Panc1 (cell line): Measurements from ENCODE around the gene FAM187B. TPM values are rescaled to one million over a fixed set of nuclear protein-coding genes. Genes with fewer than 3 reads are reported as not detected.

Experiments
- ATAC-seq: fragments of 200-7000 bp; cut with Tn5 transposase; 2 replicates; pipeline ENCODE4 v1.9.1; 2020; ENCODE audit warnings: mild to moderate bottlenecking, moderate library complexity
- BruUV-seq: library from RNA; stranded (reverse); fragments of 400-500 nt; replicated peaks from 2 replicates; lab custom pipeline; 2021; lab: Mats Ljungman, UMichigan
- CTCF ChIA-PET: fragments of 300-600 bp; sonication (Branson Sonifier 250); formaldehyde crosslinking; loops from one replicate; lab custom pipeline; 2022; ENCODE audit warnings: antibody characterized with exemption; lab: Charles Lee
- POLR2A ChIA-PET: fragments of 300-600 bp; sonication (Branson Sonifier 250); formaldehyde crosslinking; loops from one replicate; lab custom pipeline; 2022; ENCODE audit warnings: antibody characterized with exemption; lab: Charles Lee
- DNase-seq: peaks from one replicate; pipeline ENCODE4 v3.0.0-alpha.2; 2010; ENCODE audit warnings: low read depth, low spot score
- H3K27ac ChIP-seq: 2 replicates; pipeline ENCODE4 v1.5.1; 2011; ENCODE audit warnings: mild to moderate bottlenecking, low read length, inconsistent platforms
- H3K27me3 ChIP-seq: fragments of 200-500 bp; sonication (Bioruptor generic); 2 replicates; pipeline ENCODE4 v1.6.0; 2014; ENCODE audit warnings: low read length, inconsistent platforms; ENCODE audit not compliant: control insufficient read depth, insufficient read depth
- H3K36me3 ChIP-seq: fragments of 200-500 bp; sonication (Bioruptor generic); 2 replicates; pipeline ENCODE4 v1.5.1; 2014; ENCODE audit warnings: inconsistent platforms, mild to moderate bottlenecking, low read length, moderate library complexity; ENCODE audit not compliant: control insufficient read depth, insufficient read depth
- H3K4me1 ChIP-seq: 2 replicates; pipeline ENCODE4 v1.5.1; 2011; ENCODE audit warnings: inconsistent platforms, mild to moderate bottlenecking, low read length, moderate library complexity; ENCODE audit not compliant: control insufficient read depth, insufficient read depth
- H3K4me3 ChIP-seq, 2 experiments: 2 replicates each; pipeline ENCODE4 v1.5.1; 2011 to 2012; ENCODE audit warnings: low read depth in 2 of 2, low read length in 2 of 2, mild to moderate bottlenecking in 2 of 2, inconsistent platforms in 1 of 2, moderate library complexity in 1 of 2
- H3K9me3 ChIP-seq: fragments of 200-500 bp; sonication (Bioruptor generic); 2 replicates; pipeline ENCODE4 v1.5.1; 2014; ENCODE audit warnings: low read depth, mild to moderate bottlenecking, inconsistent platforms, low read length, moderate library complexity; ENCODE audit not compliant: control insufficient read depth, insufficient read depth
- CTCF ChIP-seq: fragments of 450-650 bp; IDR thresholded peaks from 2 replicates; pipeline ENCODE4 v1.5.1; 2017; ENCODE audit warnings: mild to moderate bottlenecking
- POLR2AphosphoS5 ChIP-seq: IDR thresholded peaks from 2 replicates; pipeline ENCODE4 v1.6.1; 2012; ENCODE audit warnings: mild to moderate bottlenecking, low read depth, low read length, moderate library complexity
- REST ChIP-seq, 2 experiments: IDR thresholded peaks; 2 replicates each; pipeline ENCODE4 v1.6.1; 2011 to 2012; ENCODE audit warnings: low read depth in 2 of 2, control low read depth in 1 of 2, low read length in 1 of 2, mild to moderate bottlenecking in 1 of 2, moderate library complexity in 1 of 2; ENCODE audit not compliant: insufficient read depth in 1 of 2
- SIN3A ChIP-seq: IDR thresholded peaks from 2 replicates; pipeline ENCODE4 v1.6.1; 2012; ENCODE audit warnings: low read depth, mild to moderate bottlenecking, low read length, moderate library complexity, borderline replicate concordance; ENCODE audit not compliant: insufficient read depth
- TCF7L2 ChIP-seq: IDR thresholded peaks from 2 replicates; pipeline ENCODE4 v1.6.1; 2011; ENCODE audit warnings: mild to moderate bottlenecking, low read depth, low read length, inconsistent platforms
- in situ Hi-C: cut with HindIII; loops from 2 replicates; pipeline ENCODE4 v1.10.0; 2016; ENCODE audit warnings: low sequenced_read_pairs, low pct_unique_long_range_greater_than_20kb
- intact Hi-C: fragments of 100-400 bp; cut with micrococcal nuclease; formaldehyde crosslinking; loops from one replicate; pipeline ENCODE4 v1.10.0; 2022; ENCODE audit not compliant: unreplicated experiment
- total RNA-seq: library from RNA; stranded (reverse); gene quantifications from one replicate; pipeline ENCODE4 v1.2.1, GENCODE V29; 2021; ENCODE audit not compliant: unreplicated experiment

FAM187B gene
- total RNA-seq, 1 experiment from 2014 or later, result not detected

- TF ChIP-seq POLR2AphosphoS5, result peak; percentile 27; the same call in 1 of the 2 replicates
- no peak for TF ChIP-seq SIN3A
- ChIA-PET CTCF (no interaction called here), POLR2A (no interaction called here)
- Histone ChIP-seq H3K27me3 (no peaks in the 10 kb centered on the region), H3K4me1 (peaks cover 29% of the 10 kb centered on the region), H3K36me3 (no peaks in the 10 kb centered on the region), H3K4me3 (no peak overlapping the region), H3K9me3 (no peaks in the 10 kb centered on the region), H3K27ac (no peak overlapping the region)
- no TSS peak for BruUV-seq
- no peak for DNase-seq
- in situ Hi-C loops, result no loop called here
- intact Hi-C loops, result no loop called here
- no peak for ATAC-seq
Observed at GRCh38 chr19:35262101-35262761, 33.7 kb upstream of the FAM187B start.

GRCh38 chr19:35261356-35262100 lies 33.0 kb upstream of the FAM187B start:
- DNase-seq, result no peak
- H3K27me3 ChIP-seq, result no peaks in the 10 kb centered on the region
- no peaks in the 10 kb centered on the region for H3K36me3 ChIP-seq
- no peak overlapping the region for H3K27ac ChIP-seq
- POLR2A ChIA-PET, result no interaction called here
- no peak for TF ChIP-seq CTCF
- TF ChIP-seq REST (IDR thresholded peaks at IDR 0.05; ENCODE audit: insufficient read depth in 1 of 2, low read depth in 2 of 2, low read length in 1 of 2), result no peak
- TF ChIP-seq POLR2AphosphoS5, result no peak; the same call in 1 of the 2 replicates
- no peak for TF ChIP-seq SIN3A
- TF ChIP-seq TCF7L2, result no peak
- in situ Hi-C loops (no loop called here), intact Hi-C loops (no loop called here)
- ATAC-seq, result no peak
- no peak overlapping the region for H3K4me3 ChIP-seq
- no TSS peak for BruUV-seq
- CTCF ChIA-PET, result no interaction called here
- peaks cover 23% of the 10 kb centered on the region for H3K4me1 ChIP-seq
- no peaks in the 10 kb centered on the region for H3K9me3 ChIP-seq
